ENCODE measurements around the gene WLS.

Gene WLS

GRCh38 chr1:68198752-68199151 is 33.6 kb downstream of the WLS start:
- Histone ChIP-seq H3F3A (ENCODE audit: insufficient read depth) (no peaks in the 10 kb centered on the region), H2AFZ (ENCODE audit: low read depth, low read length, severe bottlenecking) (no peak overlapping the region), H3K27me3 (ENCODE audit: low read length) (no peaks in the 10 kb centered on the region), H3K9ac (ENCODE audit: low read length) (no peak overlapping the region), H3K36me3 (ENCODE audit: low read length) (no peaks in the 10 kb centered on the region), H3K79me2 (ENCODE audit: insufficient read depth, low read length) (no peaks in the 10 kb centered on the region), H3K4me3 (ENCODE audit: insufficient read depth, low read length, poor library complexity, severe bottlenecking) (no peak overlapping the region), H3K4me2 (ENCODE audit: low read depth, low read length, poor library complexity, severe bottlenecking) (no peak overlapping the region), H3K9me3 (ENCODE audit: insufficient read depth, low read length) (no peaks in the 10 kb centered on the region), H3K27ac (ENCODE audit: low read depth, low read length) (no peak overlapping the region), H3K9me2 (replicated peaks; ENCODE audit: insufficient read depth, low read length) (no peaks in the 10 kb centered on the region), H4K20me1 (ENCODE audit: low read depth, low read length) (no peaks in the 10 kb centered on the region)
- TF ChIP-seq EZH2phosphoT487 (conservative IDR thresholded peaks at IDR 0.05; ENCODE audit: low read length): no peak
- no peak for TF ChIP-seq CTCF (IDR thresholded peaks at IDR 0.05; ENCODE audit: insufficient read depth, low read length, poor library complexity, severe bottlenecking)

GRCh38 chr1:68197891-68198290 is 34.4 kb downstream of the WLS start:
- no peaks in the 10 kb centered on the region for H3K9me2 ChIP-seq (replicated peaks; ENCODE audit: insufficient read depth, low read length)
- no peaks in the 10 kb centered on the region for H3F3A ChIP-seq (ENCODE audit: insufficient read depth)
- no peak for TF ChIP-seq EZH2phosphoT487 (conservative IDR thresholded peaks at IDR 0.05; ENCODE audit: low read length)
- no peak overlapping the region for H3K9ac ChIP-seq (ENCODE audit: low read length)
- H3K4me2 ChIP-seq (ENCODE audit: low read depth, low read length, poor library complexity, severe bottlenecking): no peak overlapping the region
- no peak overlapping the region for H3K4me3 ChIP-seq (ENCODE audit: insufficient read depth, low read length, poor library complexity, severe bottlenecking)
- H3K27me3 ChIP-seq (ENCODE audit: low read length): no peaks in the 10 kb centered on the region
- H3K9me3 ChIP-seq (ENCODE audit: insufficient read depth, low read length): no peaks in the 10 kb centered on the region
- no peaks in the 10 kb centered on the region for H4K20me1 ChIP-seq (ENCODE audit: low read depth, low read length)
- H3K36me3 ChIP-seq (ENCODE audit: low read length): no peaks in the 10 kb centered on the region
- H3K79me2 ChIP-seq (ENCODE audit: insufficient read depth, low read length): no peaks in the 10 kb centered on the region
- H3K27ac ChIP-seq (ENCODE audit: low read depth, low read length): no peak overlapping the region
- H2AFZ ChIP-seq (ENCODE audit: low read depth, low read length, severe bottlenecking): no peak overlapping the region

- H3K36me3 ChIP-seq (ENCODE audit: low read length): no peaks in the 10 kb centered on the region
- no peaks in the 10 kb centered on the region for H3F3A ChIP-seq (ENCODE audit: insufficient read depth)
- H3K9me2 ChIP-seq (replicated peaks; ENCODE audit: insufficient read depth, low read length): no peaks in the 10 kb centered on the region
- no peak for TF ChIP-seq EZH2phosphoT487 (conservative IDR thresholded peaks at IDR 0.05; ENCODE audit: low read length)
- no peak for TF ChIP-seq CTCF (IDR thresholded peaks at IDR 0.05; ENCODE audit: insufficient read depth, low read length, poor library complexity, severe bottlenecking)
- H3K4me2 ChIP-seq (ENCODE audit: low read depth, low read length, poor library complexity, severe bottlenecking): no peak overlapping the region
- H3K9ac ChIP-seq (ENCODE audit: low read length): no peak overlapping the region
- H3K27me3 ChIP-seq (ENCODE audit: low read length): no peaks in the 10 kb centered on the region
- H3K9me3 ChIP-seq (ENCODE audit: insufficient read depth, low read length): no peaks in the 10 kb centered on the region
- H3K27ac ChIP-seq (ENCODE audit: low read depth, low read length): no peak overlapping the region
- no peaks in the 10 kb centered on the region for H3K79me2 ChIP-seq (ENCODE audit: insufficient read depth, low read length)
- H4K20me1 ChIP-seq (ENCODE audit: low read depth, low read length): no peaks in the 10 kb centered on the region
- no peak overlapping the region for H2AFZ ChIP-seq (ENCODE audit: low read depth, low read length, severe bottlenecking)
- no peak overlapping the region for H3K4me3 ChIP-seq (ENCODE audit: insufficient read depth, low read length, poor library complexity, severe bottlenecking)
Observed at GRCh38 chr1:68197461-68197860, 34.9 kb downstream of the WLS start.

- no peaks in the 10 kb centered on the region for H3K27me3 ChIP-seq (ENCODE audit: low read length)
- H3K79me2 ChIP-seq (ENCODE audit: insufficient read depth, low read length): no peaks in the 10 kb centered on the region
- H3K9me3 ChIP-seq (ENCODE audit: insufficient read depth, low read length): no peaks in the 10 kb centered on the region
- H3K27ac ChIP-seq (ENCODE audit: low read depth, low read length): no peak overlapping the region
- no peak overlapping the region for H2AFZ ChIP-seq (ENCODE audit: low read depth, low read length, severe bottlenecking)
- TF ChIP-seq EZH2phosphoT487 (conservative IDR thresholded peaks at IDR 0.05; ENCODE audit: low read length): no peak
- TF ChIP-seq CTCF (IDR thresholded peaks at IDR 0.05; ENCODE audit: insufficient read depth, low read length, poor library complexity, severe bottlenecking): no peak
- no peak overlapping the region for H3K9ac ChIP-seq (ENCODE audit: low read length)
- H3F3A ChIP-seq (ENCODE audit: insufficient read depth): no peaks in the 10 kb centered on the region
- H3K4me2 ChIP-seq (ENCODE audit: low read depth, low read length, poor library complexity, severe bottlenecking): no peak overlapping the region
- H3K36me3 ChIP-seq (ENCODE audit: low read length): no peaks in the 10 kb centered on the region
- no peaks in the 10 kb centered on the region for H4K20me1 ChIP-seq (ENCODE audit: low read depth, low read length)
- H3K4me3 ChIP-seq (ENCODE audit: insufficient read depth, low read length, poor library complexity, severe bottlenecking): no peak overlapping the region
- H3K9me2 ChIP-seq (replicated peaks; ENCODE audit: insufficient read depth, low read length): no peaks in the 10 kb centered on the region
Observed at GRCh38 chr1:68196676-68197075, 35.6 kb downstream of the WLS start.

Measured in SU-DHL-6 (cell line).